ENCODE data around the gene KRT15. TPM values are rescaled to one million over a fixed set of nuclear protein-coding genes. Genes with fewer than 3 reads are reported as not detected.

Gene KRT15
- total and polyA plus RNA-seq, 2 of the 8 experiments (the other 6 are each of a cell fraction or from before 2014, with no cell fraction given), result 0.11 to 0.13 TPM

DNA sequence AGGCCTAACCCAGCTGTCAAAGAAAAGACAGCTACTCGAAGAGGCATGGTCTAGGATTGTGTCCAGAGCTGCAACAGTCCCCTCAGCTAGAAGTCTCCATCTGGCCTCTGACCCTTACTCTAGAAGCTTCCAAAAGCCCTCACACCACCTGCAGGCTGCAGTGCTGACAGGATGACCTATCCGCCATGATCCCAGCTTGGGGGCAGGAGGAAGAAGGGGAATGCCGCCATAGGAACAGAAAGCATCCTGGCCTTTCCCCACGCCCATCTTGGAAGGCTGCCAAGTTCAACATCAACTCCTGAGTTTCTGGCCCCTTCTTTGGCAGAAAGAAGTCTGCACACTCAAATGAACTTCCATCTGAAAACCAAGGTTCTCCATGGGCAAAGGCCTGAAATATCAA, 25.9 kb downstream of the KRT15 start:
- CTCF ChIA-PET (ENCODE audit: partially characterized antibody), result interaction anchor here (1.1 to 33.9 kb wide), 8 partner anchors 10 to 629 kb away, joined by 3 to 427 read pairs (median 4); partner anchors contain the start of gene KRT35
- Histone ChIP-seq H3K9ac (replicated peaks in 1 of 4; ENCODE audit: extremely low read depth in 1 of 4, low read depth in 3 of 4, low read length in 3 of 4) (no peak overlapping the region), H3K79me1 (ENCODE audit: low read depth, low read length) (no peaks in the 10 kb centered on the region), H3K4me2 (ENCODE audit: insufficient read depth in 1 of 2, low read depth in 2 of 2, low read length in 2 of 2) (no peak overlapping the region), H3K23me2 (ENCODE audit: low read depth, low read length) (no peaks in the 10 kb centered on the region), H2BK5ac (ENCODE audit: low read depth, low read length) (no peak overlapping the region), H4K91ac (replicated peaks; ENCODE audit: insufficient read length, low read length) (no peak overlapping the region), H3K56ac (replicated peaks; ENCODE audit: insufficient read length, low read depth, low read length) (no peak overlapping the region), H3K23ac (ENCODE audit: insufficient read length) (no peak overlapping the region), H3K4ac (replicated peaks; ENCODE audit: insufficient read length, low read depth, low read length) (no peak overlapping the region), H3K36me3 (ENCODE audit: control insufficient read depth in 2 of 4, insufficient read depth in 4 of 4, low read length in 3 of 4) (no peaks in the 10 kb centered on the region), H2BK120ac (replicated peaks; ENCODE audit: low read depth, low read length) (no peak overlapping the region), H2AFZ (ENCODE audit: low read length) (no peak overlapping the region), H3K14ac (ENCODE audit: insufficient read length) (no peak overlapping the region), H4K20me1 (replicated peaks in 1 of 2; ENCODE audit: control insufficient read depth in 1 of 2, insufficient read depth in 2 of 2, low read length in 2 of 2) (no peaks in the 10 kb centered on the region), H3K27ac (ENCODE audit: low read depth, low read length) (no peak overlapping the region), H3K4me3 (ENCODE audit: extremely low read depth in 1 of 4, insufficient read depth in 2 of 4, low read depth in 3 of 4, low read length in 4 of 4) (no peak overlapping the region), H3K79me2 (ENCODE audit: control insufficient read depth in 1 of 2, insufficient read depth in 2 of 2, low read length in 2 of 2) (no peaks in the 10 kb centered on the region), H3K27me3 (replicated peaks in 1 of 4; ENCODE audit: control insufficient read depth in 3 of 4, extremely low read depth in 1 of 4, insufficient read depth in 3 of 4, low read length in 3 of 4) (no peaks in the 10 kb centered on the region), H3K9me3 (ENCODE audit: insufficient read depth in 2 of 2, low read depth in 1 of 2, low read length in 1 of 2) (no peaks in the 10 kb centered on the region), H2BK12ac (ENCODE audit: low read depth, low read length) (no peak overlapping the region), H4K8ac (ENCODE audit: extremely low read depth, insufficient read depth, low read length) (no peak overlapping the region), H4K5ac (ENCODE audit: insufficient read length, low read depth, low read length) (no peak overlapping the region), H2AK5ac (ENCODE audit: low read depth, low read length) (no peak overlapping the region), H2BK20ac (ENCODE audit: low read length) (no peak overlapping the region), H2BK15ac (ENCODE audit: low read length) (no peak overlapping the region), H3K18ac (ENCODE audit: extremely low read depth, low read length) (no peak overlapping the region), H3K4me1 (replicated peaks in 1 of 4; ENCODE audit: control insufficient read depth in 3 of 4, insufficient read depth in 4 of 4, low read length in 3 of 4) (peaks cover 0 to 3% (median 0%) of the 10 kb centered on the region in 4 experiments; a peak in 3 of 7 replicates)
- no peak for FAIRE-seq
- POLR2A ChIA-PET (ENCODE audit: partially characterized antibody), result interaction anchor here (0.8 kb wide), 1 partner anchor 34 kb away, joined by 3 read pairs; no protein-coding TSS in a partner anchor
- TF ChIP-seq SIX5 (IDR thresholded peaks at IDR 0.05; ENCODE audit: low read depth, low read length) (no peak), SP1 (IDR thresholded peaks at IDR 0.05; ENCODE audit: low read depth, low read length) (no peak), NRF1 (IDR thresholded peaks at IDR 0.05; ENCODE audit: low read depth, low read length) (no peak), FOSL1 (IDR thresholded peaks at IDR 0.05; ENCODE audit: insufficient read depth, low read depth, low read length) (no peak), TAF7 (optimal IDR thresholded peaks at IDR 0.05; ENCODE audit: borderline replicate concordance, low read depth, low read length) (no peak), POLR2AphosphoS5 (IDR thresholded peaks at IDR 0.05; ENCODE audit: low read depth, low read length) (no peak), TEAD4 (IDR thresholded peaks at IDR 0.05; ENCODE audit: low read depth, low read length) (no peak)
- WGBS, 2 experiments (ENCODE audit: extremely low coverage in 1 of 2, insufficient coverage in 1 of 2, insufficient read length in 1 of 2, insufficient replicate concordance in 2 of 2, low coverage in 1 of 2, low lambda C conversion rate in 2 of 2, missing lambda C conversion rate in 1 of 2), result 79% methylated on average over 4 of the region's 4 CpGs; no CpG with 5 or more reads in 1 of the 2 experiments
- no peak for DNase-seq (ENCODE audit: low read depth in 1 of 2, low spot score in 2 of 2)
